Hematopoietic multipotent progenitor cell treated with erythropoietin and hydrocortisone succinate and interleukin-3 and kit ligand, for 17 days (in vitro differentiated cells): Measurements from ENCODE around the gene PLCG2.
"Not testable (repeated sequence)": the region's sequence is repeated elsewhere in the genome, so short reads cannot be mapped to it uniquely, and the experiment has no call there.

Experiments
- DNase-seq: peaks from one replicate; pipeline ENCODE4 v3.0.0-alpha.2; 2015; ENCODE audit warnings: low spot score

The PLCG2 gene

GRCh38 chr16:81790277-81790676 is 11.2 kb downstream of the PLCG2 start:
- DNase-seq = no peak

GRCh38 chr16:81790830-81791435 is 11.8 kb downstream of the PLCG2 start:
- no peak for DNase-seq

GRCh38 chr16:81792828-81793227 is 13.7 kb downstream of the PLCG2 start:
- no peak for DNase-seq

GRCh38 chr16:81795193-81795592 is 16.1 kb downstream of the PLCG2 start:
- DNase-seq = no peak

- no peak for DNase-seq
Measured at GRCh38 chr16:81796035-81796434, 16.9 kb downstream of the PLCG2 start.

- no peak for DNase-seq
Measured at GRCh38 chr16:81796583-81797346, 17.7 kb downstream of the PLCG2 start.

GRCh38 chr16:81797443-81797842 is 18.4 kb downstream of the PLCG2 start:
- no peak for DNase-seq

GRCh38 chr16:81798311-81799137 is 19.4 kb downstream of the PLCG2 start:
- DNase-seq = no peak

- DNase-seq = no peak
Measured at GRCh38 chr16:81799138-81799504, 20.0 kb downstream of the PLCG2 start.

GRCh38 chr16:81801724-81802123 is 22.6 kb downstream of the PLCG2 start:
- not testable (repeated sequence) for DNase-seq

- no peak for DNase-seq
Measured at GRCh38 chr16:81803332-81803731, 24.2 kb downstream of the PLCG2 start.

GRCh38 chr16:81804134-81804610 is 25.1 kb downstream of the PLCG2 start:
- DNase-seq = no peak

GRCh38 chr16:81806696-81807095 is 27.6 kb downstream of the PLCG2 start:
- no peak for DNase-seq

GRCh38 chr16:81807767-81808358 is 28.8 kb downstream of the PLCG2 start:
- no peak for DNase-seq

GRCh38 chr16:81808933-81809480 is 29.9 kb downstream of the PLCG2 start:
- no peak for DNase-seq

- DNase-seq = no peak
Measured at GRCh38 chr16:81809567-81809966, 30.5 kb downstream of the PLCG2 start.

- no peak for DNase-seq
Measured at GRCh38 chr16:81810361-81810760, 31.3 kb downstream of the PLCG2 start.

GRCh38 chr16:81810894-81811538 is 31.9 kb downstream of the PLCG2 start:
- DNase-seq = no peak

GRCh38 chr16:81813648-81814047 is 34.6 kb downstream of the PLCG2 start:
- DNase-seq = no peak

GRCh38 chr16:81814751-81815428 is 35.8 kb downstream of the PLCG2 start:
- DNase-seq = no peak

GRCh38 chr16:81815429-81815766 is 36.3 kb downstream of the PLCG2 start:
- DNase-seq = no peak
